Measurements from ENCODE around the gene ADAMTSL1. TPM values are rescaled to one million over a fixed set of nuclear protein-coding genes. Genes with fewer than 3 reads are reported as not detected.

ADAMTSL1 gene
- total and polyA plus RNA-seq, 2 of the 13 experiments (the other 11 are each of a cell fraction or from before 2014, with no cell fraction given) = not detected

DNA sequence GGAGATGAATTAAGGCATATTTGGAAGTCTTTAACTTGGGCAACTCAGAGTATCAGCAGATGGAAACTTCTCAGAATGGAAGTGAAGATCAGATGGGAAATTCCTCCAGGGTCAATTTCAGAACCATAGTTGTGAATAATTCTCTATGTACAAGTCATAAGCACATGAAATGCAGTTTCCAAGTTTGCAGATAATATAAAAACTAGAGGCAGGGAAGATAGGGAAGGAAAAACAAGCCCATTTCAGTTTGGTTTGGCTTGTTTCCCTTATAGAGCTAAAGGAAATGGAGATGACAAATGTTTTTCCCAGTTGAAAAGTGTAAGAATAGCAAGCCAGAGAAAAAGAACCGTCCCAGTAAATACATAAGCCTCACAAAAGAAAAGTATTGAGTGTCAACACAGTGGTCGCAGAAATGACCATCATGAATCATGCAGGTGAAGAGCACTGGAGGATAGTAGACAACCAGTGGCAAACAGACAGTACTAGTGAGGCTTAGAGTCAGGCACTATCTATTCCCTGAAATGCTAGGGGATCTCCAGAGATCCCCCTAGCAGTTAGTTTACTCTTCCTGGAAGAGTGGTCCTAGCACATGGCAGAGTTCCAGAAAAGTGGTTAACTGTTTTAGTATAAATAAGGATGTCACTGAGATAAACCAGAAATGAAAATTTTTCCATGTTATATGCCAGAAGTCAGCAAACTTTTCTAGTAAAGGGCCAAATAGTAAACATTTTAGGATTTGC is 313.1 kb downstream of the ADAMTSL1 start (continued):
- TF ChIP-seq, protein P1, sequence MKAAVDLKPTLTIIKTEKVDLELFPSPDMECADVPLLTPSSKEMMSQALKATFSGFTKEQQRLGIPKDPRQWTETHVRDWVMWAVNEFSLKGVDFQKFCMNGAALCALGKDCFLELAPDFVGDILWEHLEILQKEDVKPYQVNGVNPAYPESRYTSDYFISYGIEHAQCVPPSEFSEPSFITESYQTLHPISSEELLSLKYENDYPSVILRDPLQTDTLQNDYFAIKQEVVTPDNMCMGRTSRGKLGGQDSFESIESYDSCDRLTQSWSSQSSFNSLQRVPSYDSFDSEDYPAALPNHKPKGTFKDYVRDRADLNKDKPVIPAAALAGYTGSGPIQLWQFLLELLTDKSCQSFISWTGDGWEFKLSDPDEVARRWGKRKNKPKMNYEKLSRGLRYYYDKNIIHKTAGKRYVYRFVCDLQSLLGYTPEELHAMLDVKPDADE (CRISPR knock-in tag; IDR thresholded peaks at IDR 0.05) = no peak
- TF ChIP-seq SRSF9 (IDR thresholded peaks at IDR 0.05; ENCODE audit: borderline replicate concordance, insufficient read depth, low read depth, low read length, poor library complexity, severe bottlenecking) (no peak), CEBPG (CRISPR knock-in tag; IDR thresholded peaks at IDR 0.05) (no peak), KLF13 (CRISPR knock-in tag; IDR thresholded peaks at IDR 0.05) (no peak), NFE2L2 (IDR thresholded peaks at IDR 0.05; ENCODE audit: low read length) (no peak), ZMYM3 (CRISPR knock-in tag; IDR thresholded peaks at IDR 0.05) (no peak)
- TF ChIP-seq, protein P2, sequence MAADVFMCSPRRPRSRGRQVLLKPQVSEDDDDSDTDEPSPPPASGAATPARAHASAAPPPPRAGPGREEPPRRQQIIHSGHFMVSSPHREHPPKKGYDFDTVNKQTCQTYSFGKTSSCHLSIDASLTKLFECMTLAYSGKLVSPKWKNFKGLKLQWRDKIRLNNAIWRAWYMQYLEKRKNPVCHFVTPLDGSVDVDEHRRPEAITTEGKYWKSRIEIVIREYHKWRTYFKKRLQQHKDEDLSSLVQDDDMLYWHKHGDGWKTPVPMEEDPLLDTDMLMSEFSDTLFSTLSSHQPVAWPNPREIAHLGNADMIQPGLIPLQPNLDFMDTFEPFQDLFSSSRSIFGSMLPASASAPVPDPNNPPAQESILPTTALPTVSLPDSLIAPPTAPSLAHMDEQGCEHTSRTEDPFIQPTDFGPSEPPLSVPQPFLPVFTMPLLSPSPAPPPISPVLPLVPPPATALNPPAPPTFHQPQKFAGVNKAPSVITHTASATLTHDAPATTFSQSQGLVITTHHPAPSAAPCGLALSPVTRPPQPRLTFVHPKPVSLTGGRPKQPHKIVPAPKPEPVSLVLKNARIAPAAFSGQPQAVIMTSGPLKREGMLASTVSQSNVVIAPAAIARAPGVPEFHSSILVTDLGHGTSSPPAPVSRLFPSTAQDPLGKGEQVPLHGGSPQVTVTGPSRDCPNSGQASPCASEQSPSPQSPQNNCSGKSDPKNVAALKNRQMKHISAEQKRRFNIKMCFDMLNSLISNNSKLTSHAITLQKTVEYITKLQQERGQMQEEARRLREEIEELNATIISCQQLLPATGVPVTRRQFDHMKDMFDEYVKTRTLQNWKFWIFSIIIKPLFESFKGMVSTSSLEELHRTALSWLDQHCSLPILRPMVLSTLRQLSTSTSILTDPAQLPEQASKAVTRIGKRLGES (CRISPR knock-in tag; IDR thresholded peaks at IDR 0.05; ENCODE audit: borderline replicate concordance) = no peak

DNA sequence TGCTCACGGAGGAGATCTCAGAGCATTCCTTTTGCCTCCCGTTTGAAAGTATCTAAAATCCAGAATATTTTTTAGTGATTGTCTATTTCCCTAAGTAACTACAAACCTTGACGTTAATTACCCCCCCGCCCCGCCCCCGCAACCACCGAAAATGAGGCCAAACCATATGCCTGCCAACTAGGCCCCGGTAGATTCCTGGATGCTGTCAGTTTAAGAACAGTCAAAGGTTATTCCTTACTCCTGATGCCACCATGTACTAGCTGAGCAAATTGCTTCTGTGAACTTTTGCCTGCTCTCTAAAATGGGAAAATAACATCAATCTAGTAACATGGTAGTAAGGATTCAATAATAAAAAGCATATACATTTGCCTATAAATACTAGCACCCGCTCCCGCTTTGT is 314.3 kb downstream of the ADAMTSL1 start:
- Histone ChIP-seq H3K27me3 (ENCODE audit: control insufficient read depth in 1 of 2, insufficient read depth in 2 of 2, low read length in 2 of 2) (no peaks in the 10 kb centered on the region), H3K4me1 (ENCODE audit: insufficient read depth, low read length) (no peaks in the 10 kb centered on the region), H3K36me3 (replicated peaks in 1 of 2; ENCODE audit: control insufficient read depth in 1 of 2, insufficient read depth in 2 of 2, low read length in 2 of 2) (no peaks in the 10 kb centered on the region), H3K79me2 (ENCODE audit: insufficient read depth, low read length) (no peaks in the 10 kb centered on the region), H3K9me3 (ENCODE audit: low read length) (no peaks in the 10 kb centered on the region), H3K4me2 (ENCODE audit: low read depth, low read length) (no peak overlapping the region), H3K27ac (ENCODE audit: extremely low read length, insufficient read depth, low read length) (no peak overlapping the region), H3K9ac (ENCODE audit: insufficient read depth, low read depth, low read length) (no peak overlapping the region), H2AFZ (ENCODE audit: low read length) (no peak overlapping the region), H3K4me3 (replicated peaks in 1 of 3; ENCODE audit: insufficient read depth in 1 of 3, low read depth in 2 of 3, low read length in 3 of 3) (no peak overlapping the region), H4K20me1 (ENCODE audit: insufficient read depth, low read length) (no peaks in the 10 kb centered on the region)
- FAIRE-seq (no peak), DNase-seq (ENCODE audit: low spot score) (no peak), ATAC-seq (no peak)
- POLR2A ChIA-PET = no interaction called here
- in situ Hi-C loops (cut with HindIII; ENCODE audit: extremely low pct_ligation_motif_present, low pct_unique_long_range_greater_than_20kb) = no loop called here
- CTCF ChIA-PET (ENCODE audit: low intra/inter-chr PET ratio, low total read pairs) = no interaction called here
- TF ChIP-seq CREB1 (IDR thresholded peaks at IDR 0.05) (no peak), CREB1 (CRISPR knock-in tag; IDR thresholded peaks at IDR 0.05) (no peak), NBN (conservative IDR thresholded peaks at IDR 0.05) (no peak), EED (CRISPR knock-in tag; IDR thresholded peaks at IDR 0.05) (no peak)
- TF ChIP-seq, protein P3, sequence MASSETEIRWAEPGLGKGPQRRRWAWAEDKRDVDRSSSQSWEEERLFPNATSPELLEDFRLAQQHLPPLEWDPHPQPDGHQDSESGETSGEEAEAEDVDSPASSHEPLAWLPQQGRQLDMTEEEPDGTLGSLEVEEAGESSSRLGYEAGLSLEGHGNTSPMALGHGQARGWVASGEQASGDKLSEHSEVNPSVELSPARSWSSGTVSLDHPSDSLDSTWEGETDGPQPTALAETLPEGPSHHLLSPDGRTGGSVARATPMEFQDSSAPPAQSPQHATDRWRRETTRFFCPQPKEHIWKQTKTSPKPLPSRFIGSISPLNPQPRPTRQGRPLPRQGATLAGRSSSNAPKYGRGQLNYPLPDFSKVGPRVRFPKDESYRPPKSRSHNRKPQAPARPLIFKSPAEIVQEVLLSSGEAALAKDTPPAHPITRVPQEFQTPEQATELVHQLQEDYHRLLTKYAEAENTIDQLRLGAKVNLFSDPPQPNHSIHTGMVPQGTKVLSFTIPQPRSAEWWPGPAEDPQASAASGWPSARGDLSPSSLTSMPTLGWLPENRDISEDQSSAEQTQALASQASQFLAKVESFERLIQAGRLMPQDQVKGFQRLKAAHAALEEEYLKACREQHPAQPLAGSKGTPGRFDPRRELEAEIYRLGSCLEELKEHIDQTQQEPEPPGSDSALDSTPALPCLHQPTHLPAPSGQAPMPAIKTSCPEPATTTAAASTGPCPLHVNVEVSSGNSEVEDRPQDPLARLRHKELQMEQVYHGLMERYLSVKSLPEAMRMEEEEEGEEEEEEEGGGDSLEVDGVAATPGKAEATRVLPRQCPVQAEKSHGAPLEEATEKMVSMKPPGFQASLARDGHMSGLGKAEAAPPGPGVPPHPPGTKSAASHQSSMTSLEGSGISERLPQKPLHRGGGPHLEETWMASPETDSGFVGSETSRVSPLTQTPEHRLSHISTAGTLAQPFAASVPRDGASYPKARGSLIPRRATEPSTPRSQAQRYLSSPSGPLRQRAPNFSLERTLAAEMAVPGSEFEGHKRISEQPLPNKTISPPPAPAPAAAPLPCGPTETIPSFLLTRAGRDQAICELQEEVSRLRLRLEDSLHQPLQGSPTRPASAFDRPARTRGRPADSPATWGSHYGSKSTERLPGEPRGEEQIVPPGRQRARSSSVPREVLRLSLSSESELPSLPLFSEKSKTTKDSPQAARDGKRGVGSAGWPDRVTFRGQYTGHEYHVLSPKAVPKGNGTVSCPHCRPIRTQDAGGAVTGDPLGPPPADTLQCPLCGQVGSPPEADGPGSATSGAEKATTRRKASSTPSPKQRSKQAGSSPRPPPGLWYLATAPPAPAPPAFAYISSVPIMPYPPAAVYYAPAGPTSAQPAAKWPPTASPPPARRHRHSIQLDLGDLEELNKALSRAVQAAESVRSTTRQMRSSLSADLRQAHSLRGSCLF (CRISPR knock-in tag; IDR thresholded peaks at IDR 0.05; ENCODE audit: borderline replicate concordance) = no peak
- no TSS peak for BruUV-seq (replicated peaks)
- WGBS (ENCODE audit: low lambda C conversion rate) = 30% methylated on average over 10 of the region's 10 CpGs
- intact Hi-C loops (cut with micrococcal nuclease; ENCODE audit: unreplicated experiment) = no loop called here

Data from HepG2 (cell line).